H1 (cell line): Measurements from ENCODE around the gene UNC119B. TPM values are rescaled to one million over a fixed set of nuclear protein-coding genes. Genes with fewer than 3 reads are reported as not detected.

Experiments used
- CTCF ChIA-PET: fragments of 300-600 bp; sonication (Branson Sonifier 250); formaldehyde crosslinking; loops from one replicate; lab custom pipeline; 2021; ENCODE audit not compliant: partially characterized antibody; lab: Charles Lee
- POLR2A ChIA-PET: fragments of 300-600 bp; sonication (Branson Sonifier 250); formaldehyde crosslinking; loops from one replicate; lab custom pipeline; 2021; ENCODE audit warnings: inconsistent platforms; ENCODE audit not compliant: partially characterized antibody; lab: Charles Lee
- DNase-seq, 2 experiments: peaks; one replicate each; pipeline versions ENCODE4 v3.0.0 to v3.0.0-alpha.2; 2010 to 2022; ENCODE audit warnings: low spot score in 2 of 2, low read depth in 1 of 2, mixed read lengths in 1 of 2
- FAIRE-seq: peaks from 2 replicates; lab custom pipeline; 2011; peaks lifted over from hg19 to GRCh38; lab: Jason Lieb, UNC
- H2AFZ ChIP-seq: 2 replicates; pipeline ENCODE4 v1.8.1; 2012; ENCODE audit warnings: low read length, inconsistent platforms
- H2AK5ac ChIP-seq: 2 replicates; pipeline ENCODE4 v1.6.1; 2013; ENCODE audit warnings: low read depth, low read length
- H2BK120ac ChIP-seq: replicated peaks from 2 replicates; pipeline ENCODE3; 2013; ENCODE audit warnings: low read depth, low read length, inconsistent platforms
- H2BK12ac ChIP-seq: 2 replicates; pipeline ENCODE4 v1.6.1; 2013; ENCODE audit warnings: low read depth, low read length
- H2BK15ac ChIP-seq: 2 replicates; pipeline ENCODE4 v1.6.1; 2013; ENCODE audit warnings: low read length
- H2BK20ac ChIP-seq: 2 replicates; pipeline ENCODE4 v1.6.1; 2013; ENCODE audit warnings: low read length
- H2BK5ac ChIP-seq: 2 replicates; pipeline ENCODE4 v1.6.1; 2013; ENCODE audit warnings: low read depth, low read length
- H3K14ac ChIP-seq: 2 replicates; pipeline ENCODE4 v1.6.1; 2013; ENCODE audit warnings: inconsistent platforms; ENCODE audit not compliant: insufficient read length
- H3K18ac ChIP-seq: 2 replicates; pipeline ENCODE4 v1.6.1; 2013; ENCODE audit warnings: low read length; ENCODE audit errors: extremely low read depth
- H3K23ac ChIP-seq: 2 replicates; pipeline ENCODE4 v1.6.1; 2013; ENCODE audit warnings: inconsistent platforms; ENCODE audit not compliant: insufficient read length
- H3K23me2 ChIP-seq: 2 replicates; pipeline ENCODE4 v1.6.1; 2013; ENCODE audit warnings: low read depth, low read length
- H3K27ac ChIP-seq: 2 replicates; pipeline ENCODE4 v1.6.1; 2011; ENCODE audit warnings: low read depth, low read length, inconsistent platforms
- H3K27me3 ChIP-seq, 4 experiments: replicated peaks in 1 of 4; 1 replicate in 1 of 4; 2 replicates in 3 of 4; pipeline versions ENCODE4 v1.6.1 to v1.8.1; 2011 to 2013; ENCODE audit warnings: low read length in 3 of 4, mild to moderate bottlenecking in 3 of 4, inconsistent platforms in 2 of 4, mixed read lengths in 2 of 4, moderate library complexity in 1 of 4; ENCODE audit not compliant: control insufficient read depth in 3 of 4, insufficient read depth in 3 of 4; ENCODE audit errors: extremely low read depth in 1 of 4
- H3K36me3 ChIP-seq, 4 experiments: 2 replicates each; pipeline versions ENCODE4 v1.6.1 to v1.8.1; 2011 to 2013; ENCODE audit warnings: mild to moderate bottlenecking in 4 of 4, low read length in 3 of 4, moderate library complexity in 2 of 4, control low read depth in 1 of 4, inconsistent platforms in 1 of 4; ENCODE audit not compliant: insufficient read depth in 4 of 4, control insufficient read depth in 2 of 4
- H3K4ac ChIP-seq: replicated peaks from 2 replicates; pipeline ENCODE3; 2013; ENCODE audit warnings: low read length, low read depth, mixed read lengths, inconsistent platforms; ENCODE audit not compliant: insufficient read length
- H3K4me1 ChIP-seq, 4 experiments: replicated peaks in 1 of 4; 1 replicate in 1 of 4; 2 replicates in 3 of 4; pipeline versions ENCODE4 v1.6.1 to v1.8.1; 2011 to 2013; ENCODE audit warnings: low read length in 3 of 4, inconsistent platforms in 2 of 4, mixed read lengths in 1 of 4; ENCODE audit not compliant: insufficient read depth in 4 of 4, control insufficient read depth in 3 of 4
- H3K4me2 ChIP-seq, 2 experiments: 2 replicates each; pipeline versions ENCODE4 v1.6.1 to v1.8.1; 2011 to 2013; ENCODE audit warnings: low read depth in 2 of 2, low read length in 2 of 2, control low read depth in 1 of 2, inconsistent platforms in 1 of 2, mild to moderate bottlenecking in 1 of 2; ENCODE audit not compliant: insufficient read depth in 1 of 2
- H3K4me3 ChIP-seq, 4 experiments: fragments of 200-600, 300-600 bp in 1 of 4; sonication (generic), shearing (Covaris generic), sonication (Bioruptor Twin) in 1 of 4; 2 replicates each; pipeline versions ENCODE4 v1.5.1 to v1.8.1; 2011 to 2016; ENCODE audit warnings: low read length in 4 of 4, low read depth in 3 of 4, control low read depth in 2 of 4, inconsistent platforms in 2 of 4, mild to moderate bottlenecking in 2 of 4, mixed read lengths in 1 of 4, moderate library complexity in 1 of 4; ENCODE audit not compliant: insufficient read depth in 2 of 4; ENCODE audit errors: extremely low read depth in 1 of 4
- H3K56ac ChIP-seq: replicated peaks from 2 replicates; pipeline ENCODE3; 2013; ENCODE audit warnings: low read depth, mild to moderate bottlenecking, mixed read lengths, low read length, inconsistent platforms; ENCODE audit not compliant: insufficient read length
- H3K79me1 ChIP-seq: 2 replicates; pipeline ENCODE4 v1.6.1; 2013; ENCODE audit warnings: low read depth, low read length, control low read depth
- H3K79me2 ChIP-seq, 2 experiments: 2 replicates each; pipeline versions ENCODE4 v1.6.1 to v1.8.1; 2012 to 2013; ENCODE audit warnings: low read length in 2 of 2, mild to moderate bottlenecking in 2 of 2, inconsistent platforms in 1 of 2; ENCODE audit not compliant: insufficient read depth in 2 of 2, control insufficient read depth in 1 of 2
- H3K9ac ChIP-seq, 4 experiments: replicated peaks in 1 of 4; 1 replicate in 1 of 4; 2 replicates in 3 of 4; pipeline versions ENCODE4 v1.6.1 to v1.8.1; 2011 to 2013; ENCODE audit warnings: low read depth in 3 of 4, low read length in 3 of 4, control low read depth in 2 of 4, mild to moderate bottlenecking in 2 of 4, moderate library complexity in 2 of 4, inconsistent platforms in 1 of 4; ENCODE audit errors: extremely low read depth in 1 of 4
- H3K9me3 ChIP-seq, 2 experiments: 2 replicates each; pipeline versions ENCODE4 v1.6.1 to v1.8.1; 2012 to 2013; ENCODE audit warnings: mild to moderate bottlenecking in 2 of 2, moderate library complexity in 2 of 2, control low read depth in 1 of 2, inconsistent platforms in 1 of 2, low read depth in 1 of 2, low read length in 1 of 2, mixed read lengths in 1 of 2; ENCODE audit not compliant: insufficient read depth in 2 of 2
- H4K20me1 ChIP-seq, 2 experiments: replicated peaks in 1 of 2; 2 replicates each; pipeline versions ENCODE3 to v1.8.1; 2011 to 2013; ENCODE audit warnings: inconsistent platforms in 2 of 2, low read length in 2 of 2, mild to moderate bottlenecking in 1 of 2; ENCODE audit not compliant: insufficient read depth in 2 of 2, control insufficient read depth in 1 of 2
- H4K5ac ChIP-seq: 2 replicates; pipeline ENCODE4 v1.6.1; 2013; ENCODE audit warnings: low read length, low read depth, mixed read lengths, inconsistent platforms; ENCODE audit not compliant: insufficient read length
- H4K8ac ChIP-seq: 2 replicates; pipeline ENCODE4 v1.8.0; 2013; ENCODE audit warnings: mild to moderate bottlenecking, moderate library complexity, low read length, inconsistent platforms; ENCODE audit not compliant: insufficient read depth; ENCODE audit errors: extremely low read depth
- H4K91ac ChIP-seq: replicated peaks from 2 replicates; pipeline ENCODE3; 2013; ENCODE audit warnings: low read length, mixed read lengths, inconsistent platforms; ENCODE audit not compliant: insufficient read length
- ASH2L ChIP-seq: fragments of 200-600, 300-600 bp; sonication (generic); IDR thresholded peaks from one replicate; pipeline ENCODE4 v1.7.1; 2017; ENCODE audit warnings: low read length
- CHD1 ChIP-seq: IDR thresholded peaks from 2 replicates; pipeline ENCODE4 v1.6.1; 2012; ENCODE audit warnings: low read depth, low read length, improper control_type of control experiment
- CTBP2 ChIP-seq: IDR thresholded peaks from 2 replicates; pipeline ENCODE4 v1.7.0; 2011; ENCODE audit warnings: borderline replicate concordance, mild to moderate bottlenecking, moderate library complexity, mixed read lengths, low read length; ENCODE audit not compliant: insufficient read depth, insufficient read length
- FOSL1 ChIP-seq: IDR thresholded peaks from 2 replicates; pipeline ENCODE4 v1.6.1; 2011; ENCODE audit warnings: mild to moderate bottlenecking, low read depth, low read length, moderate library complexity; ENCODE audit not compliant: insufficient read depth
- GABPA ChIP-seq: IDR thresholded peaks from 2 replicates; pipeline ENCODE4 v1.6.1; 2011; ENCODE audit warnings: mild to moderate bottlenecking, low read length, moderate library complexity, borderline replicate concordance; ENCODE audit not compliant: insufficient read depth
- KDM1A ChIP-seq: fragments of 200-600, 300-600 bp; sonication (generic); IDR thresholded peaks from 2 replicates; pipeline ENCODE4 v1.7.1; 2016; ENCODE audit warnings: mild to moderate bottlenecking, low read length, borderline replicate concordance
- NRF1 ChIP-seq: IDR thresholded peaks from 2 replicates; pipeline ENCODE4 v1.6.1; 2011; ENCODE audit warnings: mild to moderate bottlenecking, low read depth, low read length, improper control_type of control experiment
- RXRA ChIP-seq: IDR thresholded peaks from 2 replicates; pipeline ENCODE4 v1.6.1; 2011; ENCODE audit warnings: low read depth, mild to moderate bottlenecking, low read length, moderate library complexity; ENCODE audit not compliant: insufficient read depth
- SIX5 ChIP-seq: IDR thresholded peaks from 2 replicates; pipeline ENCODE4 v1.6.1; 2011; ENCODE audit warnings: mild to moderate bottlenecking, low read depth, low read length
- SP4 ChIP-seq: IDR thresholded peaks from 2 replicates; pipeline ENCODE4 v1.6.1; 2012; ENCODE audit warnings: low read length, inconsistent platforms
- SRF ChIP-seq: IDR thresholded peaks from 2 replicates; pipeline ENCODE4 v1.6.1; 2011; ENCODE audit warnings: mild to moderate bottlenecking, low read depth, low read length, moderate library complexity
- TAF1 ChIP-seq: IDR thresholded peaks from 2 replicates; pipeline ENCODE4 v1.6.1; 2011; ENCODE audit warnings: mild to moderate bottlenecking, low read depth, low read length
- TCF12 ChIP-seq: IDR thresholded peaks from 2 replicates; pipeline ENCODE4 v1.6.1; 2011; ENCODE audit warnings: low read depth, mild to moderate bottlenecking, low read length
- WGBS, 2 experiments: shearing (Covaris generic) in 1 of 2; methylation state at CpG; one replicate each; pipeline versions ENCODE4 v1.1.6 to v1.1.7; 2013 to 2015; ENCODE audit warnings: low lambda C conversion rate in 2 of 2, mixed read lengths in 2 of 2, inconsistent platforms in 1 of 2, low coverage in 1 of 2, missing lambda C conversion rate in 1 of 2; ENCODE audit not compliant: insufficient replicate concordance in 2 of 2, insufficient coverage in 1 of 2, insufficient read length in 1 of 2; ENCODE audit errors: extremely low coverage in 1 of 2, missing lambda C conversion rate in 1 of 2; 5-methylcytosine and 5-hydroxymethylcytosine counted together
- polyA plus RNA-seq, 7 experiments: library from polyadenylated mRNA; depleted of rRNA in 3 of 7; stranded (reverse) in 5 of 7; unstranded in 2 of 7; fragments of >200 nt in 5 of 7; fragments of 200-250 nt in 2 of 7; gene quantifications; 1 replicate in 5 of 7; 2 replicates in 1 of 7; 4 replicates in 1 of 7; pipeline versions ENCODE4 v1.2.1 to v1.2.3, GENCODE V29; 2011 to 2013; ENCODE audit warnings: missing spikeins in 2 of 7, mixed read lengths in 2 of 7
- total RNA-seq: library from RNA; stranded (reverse); fragmentation: NEBNext Ultra II Directional; extraction: Animal tissue kit (Norgen Biotek cat#: 25700); gene quantifications from 2 replicates; pipeline ENCODE4 v1.2.1, GENCODE V29; 2021

UNC119B gene
- total and polyA plus RNA-seq, 2 of the 8 experiments (the other 6 are each of a cell fraction or from before 2014, with no cell fraction given), result 40.5 to 50.1 TPM

DNA sequence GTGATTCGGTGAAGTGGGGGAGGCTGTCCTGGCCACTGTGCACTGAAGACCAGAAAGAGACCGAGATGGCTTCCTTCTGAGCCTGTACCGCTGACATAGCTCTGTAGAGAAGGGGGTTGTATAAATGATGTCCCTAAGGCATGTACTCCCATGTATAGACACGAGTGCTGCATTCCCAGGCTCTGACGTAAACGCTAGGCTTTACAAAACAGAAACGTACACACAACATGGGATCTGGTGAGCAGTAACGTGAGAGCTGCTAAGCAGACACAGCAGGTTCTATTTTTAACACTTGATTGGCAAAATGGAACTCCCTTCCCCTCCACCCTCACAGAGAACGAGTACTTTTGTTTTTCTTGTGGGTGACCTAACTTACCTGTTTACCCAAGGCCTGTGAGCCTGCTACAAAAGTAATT, 51.3 kb downstream of the UNC119B start:
- H3K79me1 ChIP-seq, result no peaks in the 10 kb centered on the region
- DNase-seq (no peak), FAIRE-seq (no peak)
- H2BK12ac ChIP-seq, result no peak overlapping the region
- no peak overlapping the region for H2BK120ac ChIP-seq
- no peak overlapping the region for H3K56ac ChIP-seq
- H3K4ac ChIP-seq, result no peak overlapping the region
- H3K36me3 ChIP-seq, result peaks cover 2 to 33% (median 11%) of the 10 kb centered on the region in 4 experiments; a peak in 7 of 8 replicates
- H4K5ac ChIP-seq, result no peak overlapping the region
- no peak overlapping the region for H3K27ac ChIP-seq
- H4K20me1 ChIP-seq, result peaks cover 0 to 2% of the 10 kb centered on the region in 2 experiments
- H3K79me2 ChIP-seq, result no peaks in the 10 kb centered on the region
- H4K91ac ChIP-seq, result no peak overlapping the region
- no peak overlapping the region for H2BK15ac ChIP-seq
- H2BK5ac ChIP-seq, result no peak overlapping the region
- POLR2A ChIA-PET, result no interaction called here
- H3K9ac ChIP-seq, result no peak overlapping the region; a peak in 1 of 7 replicates
- no peak overlapping the region for H3K14ac ChIP-seq
- H2AK5ac ChIP-seq, result no peak overlapping the region
- CTCF ChIA-PET, result interaction anchor here (0.9 to 2.3 kb wide), 9 partner anchors 9 to 210 kb away, joined by 3 to 5 read pairs (median 3); no protein-coding TSS in a partner anchor
- H3K23ac ChIP-seq, result no peak overlapping the region
- WGBS, 2 experiments, result 89% methylated on average over 9 of the region's 9 CpGs; no CpG with 5 or more reads in 1 of the 2 experiments
- H3K27me3 ChIP-seq, result no peaks in the 10 kb centered on the region
- H2BK20ac ChIP-seq, result no peak overlapping the region
- H3K18ac ChIP-seq, result no peak overlapping the region
- H4K8ac ChIP-seq, result no peak overlapping the region
- no peak overlapping the region for H3K4me2 ChIP-seq
- no peak overlapping the region for H3K4me3 ChIP-seq
- H3K23me2 ChIP-seq, result no peaks in the 10 kb centered on the region
- peaks cover 0 to 10% (median 4%) of the 10 kb centered on the region in 4 experiments; a peak in 4 of 7 replicates for H3K4me1 ChIP-seq
- H2AFZ ChIP-seq, result no peak overlapping the region
- H3K9me3 ChIP-seq, result no peaks in the 10 kb centered on the region
- TF ChIP-seq SRF (no peak), TAF1 (no peak), KDM1A (no peak), FOSL1 (no peak), SP4 (no peak), GABPA (no peak), RXRA (no peak), CTBP2 (no peak), TCF12 (no peak), SIX5 (no peak), NRF1 (no peak), CHD1 (no peak), ASH2L (no peak)
